ENCODE data around the gene AFF1. TPM values are rescaled to one million over a fixed set of nuclear protein-coding genes. Genes with fewer than 3 reads are reported as not detected.

AFF1 gene
- polyA plus RNA-seq, 3 donors from 2014 or later: 10.1 to 35.3 (median 13.9) TPM

GRCh38 chr4:87024201-87024600 lies 89.4 kb downstream of the AFF1 start:
- DNase-seq: no peak
- Mint-ChIP-seq H3K4me1 (peaks cover 61 to 76% of the 10 kb centered on the region in 2 donors), H3K9me3 (no peaks in the 10 kb centered on the region), H3K27me3 (ENCODE audit: low read depth in 3 of 3) (no peaks in the 10 kb centered on the region), H3K4me3 (no peak overlapping the region), H3K27ac (peak overlapping the region in 1 of 6 donors; percentile 60), H3K36me3 (no peaks in the 10 kb centered on the region)

- Mint-ChIP-seq H3K9me3 (no peaks in the 10 kb centered on the region), H3K27me3 (ENCODE audit: low read depth in 3 of 3) (no peaks in the 10 kb centered on the region), H3K4me1 (peaks cover 61 to 67% of the 10 kb centered on the region in 2 donors), H3K27ac (peak overlapping the region in 1 of 6 donors; percentile 34), H3K4me3 (no peak overlapping the region), H3K36me3 (no peaks in the 10 kb centered on the region)
- DNase-seq: no peak
Measured at GRCh38 chr4:87025023-87025613, 90.3 kb downstream of the AFF1 start.

- Mint-ChIP-seq H3K36me3 (no peaks in the 10 kb centered on the region), H3K4me1 (peaks cover 56 to 62% of the 10 kb centered on the region in 2 donors), H3K27ac (peak overlapping the region in 1 of 6 donors; percentile 34), H3K4me3 (peak overlapping the region in 1 of 5 donors; percentile 1), H3K9me3 (no peaks in the 10 kb centered on the region), H3K27me3 (ENCODE audit: low read depth in 3 of 3) (no peaks in the 10 kb centered on the region)
- no peak for DNase-seq
Measured at GRCh38 chr4:87025614-87026041, 90.8 kb downstream of the AFF1 start.

GRCh38 chr4:87026800-87027495 lies 92.1 kb downstream of the AFF1 start:
- no peak for DNase-seq
- Mint-ChIP-seq H3K27ac (peak overlapping the region in 3 of 6 donors; percentile 50 to 82 (median 71)), H3K9me3 (no peaks in the 10 kb centered on the region), H3K36me3 (no peaks in the 10 kb centered on the region), H3K4me3 (no peak overlapping the region), H3K27me3 (ENCODE audit: low read depth in 3 of 3) (no peaks in the 10 kb centered on the region), H3K4me1 (peaks cover 48 to 50% of the 10 kb centered on the region in 2 donors)

- H3K27me3 Mint-ChIP-seq (ENCODE audit: low read depth in 3 of 3): no peaks in the 10 kb centered on the region
- no peak for DNase-seq
- peaks cover 29 to 42% of the 10 kb centered on the region in 2 donors for H3K4me1 Mint-ChIP-seq
- no peaks in the 10 kb centered on the region for H3K36me3 Mint-ChIP-seq
- H3K4me3 Mint-ChIP-seq: no peak overlapping the region
- H3K27ac Mint-ChIP-seq: peak overlapping the region in 1 of 6 donors; percentile 6
- H3K9me3 Mint-ChIP-seq: no peaks in the 10 kb centered on the region
Measured at GRCh38 chr4:87029356-87029755, 94.5 kb downstream of the AFF1 start.

GRCh38 chr4:87030124-87030523 lies 95.3 kb downstream of the AFF1 start:
- H3K4me3 Mint-ChIP-seq: no peak overlapping the region
- H3K4me1 Mint-ChIP-seq: peaks cover 24 to 46% of the 10 kb centered on the region in 2 donors
- H3K36me3 Mint-ChIP-seq: no peaks in the 10 kb centered on the region
- no peaks in the 10 kb centered on the region for H3K9me3 Mint-ChIP-seq
- H3K27me3 Mint-ChIP-seq (ENCODE audit: low read depth in 3 of 3): no peaks in the 10 kb centered on the region
- no peak overlapping the region for H3K27ac Mint-ChIP-seq
- DNase-seq: no peak

- no peaks in the 10 kb centered on the region for H3K36me3 Mint-ChIP-seq
- H3K27me3 Mint-ChIP-seq (ENCODE audit: low read depth in 3 of 3): no peaks in the 10 kb centered on the region
- no peak overlapping the region for H3K4me3 Mint-ChIP-seq
- H3K27ac Mint-ChIP-seq: no peak overlapping the region
- DNase-seq: no peak
- H3K9me3 Mint-ChIP-seq: no peaks in the 10 kb centered on the region
- H3K4me1 Mint-ChIP-seq: peaks cover 16 to 43% of the 10 kb centered on the region in 2 donors
Measured at GRCh38 chr4:87030755-87031441, 96.1 kb downstream of the AFF1 start.

- H3K27me3 Mint-ChIP-seq (ENCODE audit: low read depth in 3 of 3): no peaks in the 10 kb centered on the region
Measured at GRCh38 chr4:87031920-87032319, 97.1 kb downstream of the AFF1 start.

GRCh38 chr4:87032884-87033533 lies 98.2 kb downstream of the AFF1 start:
- Mint-ChIP-seq H3K4me3 (no peak overlapping the region), H3K36me3 (no peaks in the 10 kb centered on the region), H3K27me3 (ENCODE audit: low read depth in 3 of 3) (no peaks in the 10 kb centered on the region), H3K27ac (no peak overlapping the region), H3K9me3 (no peaks in the 10 kb centered on the region), H3K4me1 (peaks cover 0 to 46% of the 10 kb centered on the region in 2 donors)
- no peak for DNase-seq

More at GRCh38 chr4:87031920-87032319, 97.1 kb downstream of the AFF1 start:
- no peaks in the 10 kb centered on the region for H3K9me3 Mint-ChIP-seq
- no peak overlapping the region for H3K27ac Mint-ChIP-seq
- no peak for DNase-seq
- no peaks in the 10 kb centered on the region for H3K36me3 Mint-ChIP-seq
- H3K4me1 Mint-ChIP-seq: peaks cover 6 to 44% of the 10 kb centered on the region in 2 donors
- no peak overlapping the region for H3K4me3 Mint-ChIP-seq

- no peaks in the 10 kb centered on the region for H3K36me3 Mint-ChIP-seq
- no peaks in the 10 kb centered on the region for H3K9me3 Mint-ChIP-seq
- H3K4me1 Mint-ChIP-seq: peaks cover 0 to 47% of the 10 kb centered on the region in 2 donors
- DNase-seq: no peak
- no peak overlapping the region for H3K27ac Mint-ChIP-seq
- no peak overlapping the region for H3K4me3 Mint-ChIP-seq
- no peaks in the 10 kb centered on the region for H3K27me3 Mint-ChIP-seq (ENCODE audit: low read depth in 3 of 3)
Measured at GRCh38 chr4:87033902-87034301, 99.1 kb downstream of the AFF1 start.

- no peaks in the 10 kb centered on the region for H3K9me3 Mint-ChIP-seq
Measured at GRCh38 chr4:87034527-87034926, 99.7 kb downstream of the AFF1 start.

GRCh38 chr4:87035881-87036509 lies 101.2 kb downstream of the AFF1 start:
- Mint-ChIP-seq H3K4me1 (peaks cover 0 to 47% of the 10 kb centered on the region in 2 donors), H3K27ac (peak overlapping the region in 2 of 6 donors; percentile 8 to 42), H3K9me3 (no peaks in the 10 kb centered on the region), H3K4me3 (no peak overlapping the region), H3K36me3 (no peaks in the 10 kb centered on the region), H3K27me3 (ENCODE audit: low read depth in 3 of 3) (no peaks in the 10 kb centered on the region)
- no peak for DNase-seq

More at GRCh38 chr4:87034527-87034926, 99.7 kb downstream of the AFF1 start:
- Mint-ChIP-seq H3K36me3 (no peaks in the 10 kb centered on the region), H3K4me3 (no peak overlapping the region), H3K27ac (no peak overlapping the region), H3K4me1 (peaks cover 0 to 47% of the 10 kb centered on the region in 2 donors), H3K27me3 (ENCODE audit: low read depth in 3 of 3) (no peaks in the 10 kb centered on the region)
- no peak for DNase-seq

- no peak for DNase-seq
- no peak overlapping the region for H3K27ac Mint-ChIP-seq
- H3K9me3 Mint-ChIP-seq: no peaks in the 10 kb centered on the region
- H3K27me3 Mint-ChIP-seq (ENCODE audit: low read depth in 3 of 3): no peaks in the 10 kb centered on the region
- H3K4me1 Mint-ChIP-seq: peaks cover 0 to 55% of the 10 kb centered on the region in 2 donors
- H3K4me3 Mint-ChIP-seq: no peak overlapping the region
- no peaks in the 10 kb centered on the region for H3K36me3 Mint-ChIP-seq
Measured at GRCh38 chr4:87036713-87037112, 101.9 kb downstream of the AFF1 start.
